AG04450 (cell line): ENCODE measurements around the gene NACC2. TPM values are rescaled to one million over a fixed set of nuclear protein-coding genes. Genes with fewer than 3 reads are reported as not detected.

Experiments used
- CTCF ChIA-PET: fragments of 300-600, 350-600 bp; formaldehyde crosslinking; extraction: SDS; loops from one replicate; lab custom pipeline; 2022; ENCODE audit warnings: antibody characterized with exemption, inconsistent platforms; lab: Charles Lee
- POLR2A ChIA-PET: fragments of 350-600 bp; formaldehyde crosslinking; extraction: SDS; loops from one replicate; lab custom pipeline; 2021; ENCODE audit warnings: antibody characterized with exemption, inconsistent platforms; lab: Yijun Ruan, JAX
- DNase-seq: peaks from one replicate; pipeline ENCODE4 v3.0.0-alpha.2; 2011; ENCODE audit warnings: low read depth, low spot score
- H3K27ac ChIP-seq: one replicate; pipeline ENCODE4 v1.5.1; 2012; ENCODE audit warnings: low read depth, low read length, control low read depth
- H3K27me3 ChIP-seq: one replicate; pipeline ENCODE4 v1.6.0; 2012; ENCODE audit warnings: low read length; ENCODE audit not compliant: control insufficient read depth, insufficient read depth
- H3K4me3 ChIP-seq: 2 replicates; pipeline ENCODE4 v1.5.1; 2011; ENCODE audit warnings: mild to moderate bottlenecking, low read depth, low read length, control low read depth
- H3K9me3 ChIP-seq: 2 replicates; pipeline ENCODE4 v1.5.1; 2012; ENCODE audit warnings: low read length; ENCODE audit not compliant: control insufficient read depth, insufficient read depth
- CTCF ChIP-seq: IDR thresholded peaks from 2 replicates; pipeline ENCODE4 v1.5.1; 2011; ENCODE audit warnings: low read depth, low read length, control low read depth, inconsistent platforms
- polyA plus RNA-seq: library from polyadenylated mRNA; depleted of rRNA; stranded (reverse); fragments of >200 nt; gene quantifications from 2 replicates; pipeline ENCODE4 v1.2.3, GENCODE V29; 2011

Gene NACC2
- polyA plus RNA-seq, 1 experiment = 11.7 TPM

- ChIA-PET CTCF (interaction anchor here (0.6 to 2.0 kb wide), 3 partner anchors 20 to 162 kb away, joined by 3 to 14 read pairs (median 3); no protein-coding TSS in a partner anchor), POLR2A (interaction anchor here (0.5 kb wide), 1 partner anchor 163 kb away, joined by 3 read pairs; no protein-coding TSS in a partner anchor)
- no peak for TF ChIP-seq CTCF
- H3K9me3 ChIP-seq = no peaks in the 10 kb centered on the region; the same call in 1 of the 2 replicates
- H3K27ac ChIP-seq = peak overlapping the region; percentile 39
- no peak for DNase-seq
- H3K27me3 ChIP-seq = peaks cover 11% of the 10 kb centered on the region
- H3K4me3 ChIP-seq = peak overlapping the region; percentile 80
These were observed 134.4 kb downstream of the NACC2 start for GRCh38 chr9:135960411-135961276.

- Histone ChIP-seq H3K27me3 (peaks cover 11% of the 10 kb centered on the region), H3K9me3 (no peaks in the 10 kb centered on the region; the same call in 1 of the 2 replicates), H3K4me3 (peak overlapping the region; percentile 80), H3K27ac (peak overlapping the region; percentile 39)
- ChIA-PET POLR2A (no interaction called here), CTCF (interaction anchor here (0.6 to 2.0 kb wide), 3 partner anchors 20 to 163 kb away, joined by 3 to 14 read pairs (median 3); no protein-coding TSS in a partner anchor)
- no peak for DNase-seq
- no peak for TF ChIP-seq CTCF
These were observed 135.3 kb downstream of the NACC2 start for GRCh38 chr9:135959814-135960213.

GRCh38 chr9:135958485-135958884, 136.6 kb downstream of the NACC2 start:
- POLR2A ChIA-PET = no interaction called here
- H3K27ac ChIP-seq = no peak overlapping the region
- no peak for DNase-seq
- no peak overlapping the region for H3K4me3 ChIP-seq
- no peak for TF ChIP-seq CTCF
- CTCF ChIA-PET = interaction anchor here (0.7 kb wide), 1 partner anchor 94 kb away, joined by 6 read pairs; no protein-coding TSS in a partner anchor
- no peaks in the 10 kb centered on the region; the same call in 1 of the 2 replicates for H3K9me3 ChIP-seq
- peaks cover 5% of the 10 kb centered on the region for H3K27me3 ChIP-seq

- no peak for DNase-seq
- H3K27ac ChIP-seq = no peak overlapping the region
- TF ChIP-seq CTCF = no peak
- ChIA-PET CTCF (no interaction called here), POLR2A (no interaction called here)
- no peak overlapping the region for H3K4me3 ChIP-seq
- no peaks in the 10 kb centered on the region; the same call in 1 of the 2 replicates for H3K9me3 ChIP-seq
- H3K27me3 ChIP-seq = no peaks in the 10 kb centered on the region
These were observed 137.7 kb downstream of the NACC2 start for GRCh38 chr9:135957431-135957830.

- CTCF ChIA-PET = no interaction called here
- Histone ChIP-seq H3K27me3 (no peaks in the 10 kb centered on the region), H3K4me3 (no peak overlapping the region), H3K9me3 (no peaks in the 10 kb centered on the region; the same call in 1 of the 2 replicates), H3K27ac (no peak overlapping the region)
- no peak for DNase-seq
- POLR2A ChIA-PET = no interaction called here
- TF ChIP-seq CTCF = no peak
These were observed 138.3 kb downstream of the NACC2 start for GRCh38 chr9:135956802-135957174.
